Lower leg skin (tissue), 3 donors: Measurements from ENCODE around the gene PELI3.

ENCODE experiments used
- POLR2A ChIP-seq, 2 donors: fragments of 450-650 bp; IDR thresholded peaks; one replicate each; pipeline ENCODE4 v1.6.1; 2016 to 2017; ENCODE audit warnings: antibody characterized with exemption in 2 of 2, mild to moderate bottlenecking in 1 of 2, moderate library complexity in 1 of 2
- TF ChIP-seq, protein P1 (sequence below), 3 donors: fragments of 450-650 bp; IDR thresholded peaks; one replicate each; pipeline ENCODE4 v1.5.1; 2016; ENCODE audit warnings: antibody characterized with exemption in 3 of 3, mild to moderate bottlenecking in 3 of 3, moderate library complexity in 2 of 3

DNA sequence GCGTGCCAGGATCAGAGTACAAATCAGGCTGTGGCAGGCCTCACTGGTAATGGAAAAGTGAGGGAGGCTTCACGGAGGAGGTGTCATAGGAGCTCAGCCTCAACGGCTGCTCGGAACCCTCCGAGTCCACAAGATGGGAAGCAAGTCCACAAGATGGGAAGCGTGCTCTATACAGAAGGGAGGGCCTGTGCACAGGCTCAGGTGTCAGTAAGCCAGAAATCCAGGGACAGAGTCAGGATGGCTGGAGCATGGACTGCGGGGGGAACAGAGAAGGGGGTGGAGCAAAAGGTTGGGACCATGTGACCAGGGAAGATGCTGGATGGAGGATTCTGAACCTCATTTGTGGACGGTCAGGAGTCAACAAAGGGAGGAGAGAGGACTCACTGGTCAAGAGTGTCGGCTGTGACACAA is 10.1 kb downstream of the PELI3 start:
- TF ChIP-seq, protein P1, sequence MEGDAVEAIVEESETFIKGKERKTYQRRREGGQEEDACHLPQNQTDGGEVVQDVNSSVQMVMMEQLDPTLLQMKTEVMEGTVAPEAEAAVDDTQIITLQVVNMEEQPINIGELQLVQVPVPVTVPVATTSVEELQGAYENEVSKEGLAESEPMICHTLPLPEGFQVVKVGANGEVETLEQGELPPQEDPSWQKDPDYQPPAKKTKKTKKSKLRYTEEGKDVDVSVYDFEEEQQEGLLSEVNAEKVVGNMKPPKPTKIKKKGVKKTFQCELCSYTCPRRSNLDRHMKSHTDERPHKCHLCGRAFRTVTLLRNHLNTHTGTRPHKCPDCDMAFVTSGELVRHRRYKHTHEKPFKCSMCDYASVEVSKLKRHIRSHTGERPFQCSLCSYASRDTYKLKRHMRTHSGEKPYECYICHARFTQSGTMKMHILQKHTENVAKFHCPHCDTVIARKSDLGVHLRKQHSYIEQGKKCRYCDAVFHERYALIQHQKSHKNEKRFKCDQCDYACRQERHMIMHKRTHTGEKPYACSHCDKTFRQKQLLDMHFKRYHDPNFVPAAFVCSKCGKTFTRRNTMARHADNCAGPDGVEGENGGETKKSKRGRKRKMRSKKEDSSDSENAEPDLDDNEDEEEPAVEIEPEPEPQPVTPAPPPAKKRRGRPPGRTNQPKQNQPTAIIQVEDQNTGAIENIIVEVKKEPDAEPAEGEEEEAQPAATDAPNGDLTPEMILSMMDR (IDR thresholded peaks at IDR 0.05) = no peak
- no peak for TF ChIP-seq POLR2A (IDR thresholded peaks at IDR 0.05)
